ENCODE measurements around the gene IFT80. TPM values are rescaled to one million over a fixed set of nuclear protein-coding genes. Genes with fewer than 3 reads are reported as not detected.

IFT80 gene
- total RNA-seq, 1 donor, result 79.2 TPM

- peak overlapping the region; percentile 66 for H3K4me3 ChIP-seq (ENCODE audit: low read depth, low read length)
- no peak for TF ChIP-seq CTCF (IDR thresholded peaks at IDR 0.05; ENCODE audit: insufficient read depth, low read length)
- DNase-seq (ENCODE audit: low read depth), result no peak
These were observed 172.8 kb downstream of the IFT80 start for GRCh38 chr3:160226026-160226907.

GRCh38 chr3:160225176-160226025, 173.6 kb downstream of the IFT80 start, which contains the start of gene C3orf80:
Gene C3orf80 (plus strand): TSS chr3:160225422. CDS start chr3:160225636, 214 bp downstream.
- peak within 1 kb of the TSS; percentile 66 for H3K4me3 ChIP-seq (ENCODE audit: low read depth, low read length)
- peak; percentile 21 for DNase-seq (ENCODE audit: low read depth)
- TF ChIP-seq CTCF (IDR thresholded peaks at IDR 0.05; ENCODE audit: insufficient read depth, low read length), result no peak

GRCh38 chr3:160224811-160225175, 174.2 kb downstream of the IFT80 start:
- no peak for TF ChIP-seq CTCF (IDR thresholded peaks at IDR 0.05; ENCODE audit: insufficient read depth, low read length)
- peak overlapping the region; percentile 66 for H3K4me3 ChIP-seq (ENCODE audit: low read depth, low read length)
- DNase-seq (ENCODE audit: low read depth), result no peak

GRCh38 chr3:160224256-160224655, 174.8 kb downstream of the IFT80 start:
- H3K4me3 ChIP-seq (ENCODE audit: low read depth, low read length), result no peak overlapping the region
- no peak for DNase-seq (ENCODE audit: low read depth)
- TF ChIP-seq CTCF (IDR thresholded peaks at IDR 0.05; ENCODE audit: insufficient read depth, low read length), result no peak

GRCh38 chr3:160221019-160221418, 178.0 kb downstream of the IFT80 start:
- TF ChIP-seq CTCF (IDR thresholded peaks at IDR 0.05; ENCODE audit: insufficient read depth, low read length), result no peak
- peak; percentile 48 for DNase-seq (ENCODE audit: low read depth)
- H3K4me3 ChIP-seq (ENCODE audit: low read depth, low read length), result no peak overlapping the region

GRCh38 chr3:160220038-160220437, 179.0 kb downstream of the IFT80 start:
- no peak for DNase-seq (ENCODE audit: low read depth)
- no peak overlapping the region for H3K4me3 ChIP-seq (ENCODE audit: low read depth, low read length)
- no peak for TF ChIP-seq CTCF (IDR thresholded peaks at IDR 0.05; ENCODE audit: insufficient read depth, low read length)
